Tibial nerve (tissue), 4 donors: ENCODE data around the gene GIMAP5. TPM values are rescaled to one million over a fixed set of nuclear protein-coding genes. Genes with fewer than 3 reads are reported as not detected.
A peak's percentile ranks its signal among the peaks of the same experiment; 100 is the strongest.

Source experiments
- DNase-seq, 2 donors: peaks; one replicate each; pipeline ENCODE4 v3.0.0-alpha.2; 2019; ENCODE audit warnings: low spot score in 2 of 2
- H3K27ac ChIP-seq, 4 donors: fragments of 200-600 bp; sonication (generic) in 3 of 4; one replicate each; pipeline ENCODE4 v1.5.1; 2017 to 2019; ENCODE audit warnings: mild to moderate bottlenecking in 1 of 4
- H3K27me3 ChIP-seq, 2 donors: fragments of 200-600 bp; sonication (generic) in 1 of 2; one replicate each; pipeline versions ENCODE4 v1.5.1 to v1.6.0; 2017 to 2019
- H3K36me3 ChIP-seq, 3 donors: fragments of 200-600 bp; sonication (generic); one replicate each; pipeline ENCODE4 v1.5.1; 2018 to 2019
- H3K4me1 ChIP-seq, 4 donors: fragments of 200-600 bp; sonication (generic) in 3 of 4; one replicate each; pipeline ENCODE4 v1.5.1; 2017 to 2019
- H3K4me3 ChIP-seq, 4 donors: fragments of 200-600 bp; sonication (generic) in 3 of 4; one replicate each; pipeline ENCODE4 v1.5.1; 2017 to 2019; ENCODE audit warnings: mild to moderate bottlenecking in 1 of 4, moderate library complexity in 1 of 4
- H3K9me3 ChIP-seq, 4 donors: fragments of 200-600 bp; sonication (generic) in 3 of 4; one replicate each; pipeline ENCODE4 v1.5.1; 2017 to 2019
- EP300 ChIP-seq, 2 donors: sonication (generic); formaldehyde crosslinking; IDR thresholded peaks; one replicate each; pipeline ENCODE4 v1.6.1; 2017; ENCODE audit warnings: antibody characterized with exemption in 2 of 2, mild to moderate bottlenecking in 1 of 2
- POLR2A ChIP-seq, 2 donors: fragments of 450-650 bp; IDR thresholded peaks; one replicate each; pipeline ENCODE4 v1.6.1; 2017; ENCODE audit warnings: antibody characterized with exemption in 2 of 2, mild to moderate bottlenecking in 2 of 2, moderate library complexity in 2 of 2
- WGBS, 2 donors: methylation state at CpG; one replicate each; pipeline ENCODE4 v1.1.5; 2018; 5-methylcytosine and 5-hydroxymethylcytosine counted together
- total RNA-seq, 4 donors: library from RNA; depleted of rRNA; stranded (reverse); fragments of >200 nt; gene quantifications; one replicate each; pipeline ENCODE4 v1.1.0, GENCODE V29; 2016
- TF ChIP-seq, protein P1 (sequence below), 5 experiments: fragments of 200-600 bp in 3 of 5; fragments of 450-650 bp in 2 of 5; sonication (generic) in 3 of 5; IDR thresholded peaks; one replicate each; pipeline ENCODE4 v1.5.1; 2016 to 2019; ENCODE audit warnings: antibody characterized with exemption in 5 of 5, mild to moderate bottlenecking in 3 of 5, moderate library complexity in 2 of 5

GIMAP5 gene
- 10 to 100 TPM; 22.0 to 36.7 (median 33.4) TPM for total RNA-seq

DNA sequence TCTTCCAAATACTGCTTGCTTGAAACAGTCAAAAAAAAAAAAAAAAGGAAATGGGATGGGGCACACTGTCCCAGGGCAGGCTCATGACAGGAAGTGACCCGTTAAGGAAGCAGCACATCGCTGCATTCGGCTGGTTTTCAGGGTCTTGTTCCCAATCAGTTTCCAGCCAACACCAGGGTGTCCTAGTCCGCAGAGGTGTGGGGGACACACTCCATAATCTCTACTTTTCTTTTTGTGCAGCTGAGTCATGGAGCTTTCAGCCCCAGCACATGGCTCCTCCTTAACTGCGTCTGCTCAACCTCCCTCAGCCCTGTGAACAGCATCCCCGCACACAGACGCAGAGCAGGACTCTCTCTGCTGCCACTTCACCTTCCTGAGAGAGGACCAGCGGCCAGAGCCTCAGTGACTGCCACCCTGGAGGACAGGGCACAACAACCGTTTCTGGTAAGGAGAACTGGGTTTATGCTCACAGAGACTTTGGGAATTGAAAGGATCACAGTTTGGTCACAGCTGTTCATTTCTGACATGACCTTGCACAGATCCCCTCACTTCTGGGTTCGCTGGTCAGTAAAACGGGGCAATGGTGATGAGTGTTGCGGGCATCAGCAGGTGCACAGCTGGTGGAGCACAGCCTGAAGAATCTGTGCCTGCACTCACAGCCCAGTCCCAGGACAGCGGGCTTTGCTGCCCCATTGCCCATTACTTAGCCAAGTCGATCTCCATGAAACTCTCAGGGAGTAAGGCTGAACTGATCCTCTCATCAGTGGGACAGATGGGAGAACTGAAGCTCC is at the start of gene GIMAP5:
TSS of gene GIMAP5 (plus strand) at position 154 of the 791 bp plus-strand sequence. CDS start 3,467 bp downstream, outside the sequence.
- 36 to 38% methylated on average over 14 of the region's 14 CpGs for WGBS, 2 donors
- TF ChIP-seq, protein P1, sequence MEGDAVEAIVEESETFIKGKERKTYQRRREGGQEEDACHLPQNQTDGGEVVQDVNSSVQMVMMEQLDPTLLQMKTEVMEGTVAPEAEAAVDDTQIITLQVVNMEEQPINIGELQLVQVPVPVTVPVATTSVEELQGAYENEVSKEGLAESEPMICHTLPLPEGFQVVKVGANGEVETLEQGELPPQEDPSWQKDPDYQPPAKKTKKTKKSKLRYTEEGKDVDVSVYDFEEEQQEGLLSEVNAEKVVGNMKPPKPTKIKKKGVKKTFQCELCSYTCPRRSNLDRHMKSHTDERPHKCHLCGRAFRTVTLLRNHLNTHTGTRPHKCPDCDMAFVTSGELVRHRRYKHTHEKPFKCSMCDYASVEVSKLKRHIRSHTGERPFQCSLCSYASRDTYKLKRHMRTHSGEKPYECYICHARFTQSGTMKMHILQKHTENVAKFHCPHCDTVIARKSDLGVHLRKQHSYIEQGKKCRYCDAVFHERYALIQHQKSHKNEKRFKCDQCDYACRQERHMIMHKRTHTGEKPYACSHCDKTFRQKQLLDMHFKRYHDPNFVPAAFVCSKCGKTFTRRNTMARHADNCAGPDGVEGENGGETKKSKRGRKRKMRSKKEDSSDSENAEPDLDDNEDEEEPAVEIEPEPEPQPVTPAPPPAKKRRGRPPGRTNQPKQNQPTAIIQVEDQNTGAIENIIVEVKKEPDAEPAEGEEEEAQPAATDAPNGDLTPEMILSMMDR (IDR thresholded peaks at IDR 0.05), result no peak
- peak in 1 of 2 donors; percentile 72 for TF ChIP-seq EP300 (IDR thresholded peaks at IDR 0.05)
- no peak for DNase-seq
- peaks cover 0 to 7% (median 0%) of the 10 kb centered on the region in 3 donors for H3K36me3 ChIP-seq
- peaks cover 0 to 3% of the 10 kb centered on the region in 2 donors for H3K27me3 ChIP-seq
- peak within 1 kb of the TSS; percentile 42 to 81 (median 58) for H3K27ac ChIP-seq
- no peaks in the 10 kb centered on the region for H3K4me1 ChIP-seq
- peak within 1 kb of the TSS; percentile 24 to 45 (median 34) for H3K4me3 ChIP-seq
- H3K9me3 ChIP-seq, result no peaks in the 10 kb centered on the region

DNA sequence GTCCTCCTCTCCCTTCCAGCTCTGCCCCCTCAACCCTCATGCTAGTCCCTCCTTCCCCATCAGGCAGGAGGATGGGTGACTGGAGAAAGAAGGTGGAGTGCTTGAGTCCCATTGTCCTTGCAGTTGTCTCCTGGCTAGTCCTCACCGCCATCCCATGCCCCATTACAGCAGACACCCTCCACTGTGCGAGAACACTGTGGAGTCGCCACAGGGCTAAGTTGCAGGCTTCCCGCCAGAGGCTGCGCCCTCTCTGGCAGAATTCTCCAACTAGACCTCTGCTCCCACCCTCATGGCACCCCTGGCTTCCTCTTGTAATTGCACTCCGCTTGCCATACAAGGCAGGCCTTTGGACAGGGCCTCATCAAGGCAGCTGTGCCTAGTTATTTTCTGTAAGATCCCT is 48.6 kb upstream of the GIMAP5 start:
- no peaks in the 10 kb centered on the region for H3K27me3 ChIP-seq
- no peak overlapping the region for H3K27ac ChIP-seq
- no peaks in the 10 kb centered on the region for H3K9me3 ChIP-seq
- peaks cover 0 to 4% (median 2%) of the 10 kb centered on the region in 4 donors for H3K4me1 ChIP-seq
- no peak for DNase-seq
- H3K4me3 ChIP-seq, result no peak overlapping the region
- 93 to 94% methylated on average over 6 of the region's 6 CpGs for WGBS, 2 donors
- peaks cover 0 to 18% (median 0%) of the 10 kb centered on the region in 3 donors for H3K36me3 ChIP-seq
- TF ChIP-seq POLR2A (IDR thresholded peaks at IDR 0.05), result no peak
- no peak for TF ChIP-seq EP300 (IDR thresholded peaks at IDR 0.05)
- TF ChIP-seq, protein P1 (IDR thresholded peaks at IDR 0.05), result no peak

DNA sequence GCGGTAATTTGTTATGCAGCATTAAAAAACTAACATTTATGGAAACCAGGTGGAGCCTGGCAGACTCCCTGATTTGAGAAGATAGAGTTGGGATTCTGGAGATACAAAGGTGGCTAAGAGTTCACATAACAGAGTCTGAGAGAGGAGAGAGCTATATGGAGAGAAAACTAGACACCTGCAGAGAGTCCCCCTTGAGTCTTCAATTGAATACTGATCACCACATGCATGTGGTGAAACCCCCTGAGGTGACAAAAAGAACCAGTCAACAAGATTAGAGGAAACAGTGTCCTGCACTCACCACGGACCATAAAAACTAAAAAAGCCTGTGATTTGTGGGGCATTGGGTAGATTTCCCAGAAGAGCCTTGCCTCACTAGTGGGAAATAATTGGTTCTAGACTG is 41.6 kb upstream of the GIMAP5 start:
- TF ChIP-seq POLR2A (IDR thresholded peaks at IDR 0.05) (no peak), EP300 (IDR thresholded peaks at IDR 0.05) (no peak)
- TF ChIP-seq, protein P1 (IDR thresholded peaks at IDR 0.05), result no peak
- 71 to 78% methylated on average over 2 of the region's 2 CpGs for WGBS, 2 donors

DNA sequence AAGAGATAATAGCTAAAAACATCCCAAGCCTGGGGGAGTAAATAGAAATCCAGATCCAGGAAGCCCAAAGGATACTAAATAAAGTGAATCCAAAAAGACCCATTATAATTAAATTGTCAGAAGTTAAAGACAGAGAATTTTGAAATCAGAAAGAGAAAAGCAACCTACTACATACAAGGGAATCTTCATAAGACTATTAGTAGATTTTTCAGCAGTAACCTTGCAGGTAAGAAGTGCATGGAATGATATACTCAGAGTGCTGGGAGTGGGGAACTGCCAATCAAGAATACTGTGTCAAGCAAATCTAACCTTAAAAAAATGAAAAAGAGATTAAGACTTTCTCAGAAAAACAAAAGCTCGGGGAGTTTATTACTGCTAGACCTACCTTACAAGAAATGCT is 34.0 kb upstream of the GIMAP5 start:
- Histone ChIP-seq H3K27me3 (no peaks in the 10 kb centered on the region), H3K27ac (no peak overlapping the region), H3K4me1 (no peaks in the 10 kb centered on the region), H3K9me3 (peaks cover 0 to 77% (median 15%) of the 10 kb centered on the region in 4 donors), H3K4me3 (no peak overlapping the region), H3K36me3 (no peaks in the 10 kb centered on the region)
- TF ChIP-seq, protein P1 (IDR thresholded peaks at IDR 0.05), result no peak
- TF ChIP-seq EP300 (IDR thresholded peaks at IDR 0.05), result no peak
- no peak for TF ChIP-seq POLR2A (IDR thresholded peaks at IDR 0.05)
- 81 to 84% methylated on average over 1 of the region's 1 CpG for WGBS, 2 donors
- DNase-seq, result no peak

More for the DNA sequence above, 41.6 kb upstream of the GIMAP5 start:
- DNase-seq, result no peak
- Histone ChIP-seq H3K9me3 (peaks cover 0 to 44% (median 7%) of the 10 kb centered on the region in 4 donors), H3K27ac (no peak overlapping the region), H3K4me3 (no peak overlapping the region), H3K27me3 (no peaks in the 10 kb centered on the region), H3K36me3 (peaks cover 0 to 7% (median 0%) of the 10 kb centered on the region in 3 donors), H3K4me1 (no peaks in the 10 kb centered on the region)

DNA sequence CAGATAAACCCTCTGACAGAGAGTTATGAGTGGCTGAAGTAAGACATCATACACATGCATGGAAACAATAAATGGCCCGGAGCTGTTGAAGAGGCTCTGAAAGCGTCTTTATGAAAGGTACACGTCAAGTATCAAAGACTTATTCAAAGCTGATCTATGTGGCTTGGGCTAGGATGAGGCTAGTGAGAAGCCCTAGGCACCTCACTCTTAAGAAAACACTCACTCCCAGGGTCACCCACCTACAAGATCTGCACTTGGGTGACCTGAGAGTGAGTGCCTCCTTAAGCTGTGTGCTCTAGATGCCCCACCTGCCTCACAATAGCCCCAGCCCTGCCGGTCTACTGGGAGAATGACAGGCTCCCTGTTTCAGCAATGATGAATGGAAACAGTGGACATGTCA is 21.9 kb upstream of the GIMAP5 start:
- Histone ChIP-seq H3K27ac (peak overlapping the region in 2 of 4 donors; percentile 57 to 75), H3K9me3 (peaks cover 0 to 20% (median 0%) of the 10 kb centered on the region in 4 donors), H3K4me1 (no peaks in the 10 kb centered on the region), H3K36me3 (peaks cover 0 to 7% (median 0%) of the 10 kb centered on the region in 3 donors), H3K27me3 (no peaks in the 10 kb centered on the region), H3K4me3 (no peak overlapping the region)
- TF ChIP-seq POLR2A (IDR thresholded peaks at IDR 0.05) (no peak), EP300 (IDR thresholded peaks at IDR 0.05) (no peak)
- TF ChIP-seq, protein P1 (IDR thresholded peaks at IDR 0.05), result no peak
- WGBS, 2 donors, result 77 to 86% methylated on average over 4 of the region's 4 CpGs
- DNase-seq, result no peak
